ENCODE data around the gene FAM90A26. TPM values are rescaled to one million over a fixed set of nuclear protein-coding genes. Genes with fewer than 3 reads are reported as not detected.

Gene FAM90A26
- total RNA-seq, 4 donors from 2014 or later = not detected

Other genes starting within 250 kb of the FAM90A26 start
- gene USP17L10, start 40.2 kb downstream of the FAM90A26 start, total RNA-seq = not detected
- not detected for gene USP17L11, start 45.0 kb downstream of the FAM90A26 start, total RNA-seq
- not detected for gene USP17L12, start 49.7 kb downstream of the FAM90A26 start, total RNA-seq
- not detected for gene USP17L13, start 54.5 kb downstream of the FAM90A26 start, total RNA-seq
- not detected for gene USP17L15, start 64.0 kb downstream of the FAM90A26 start, total RNA-seq
- not detected for gene USP17L17, start 73.5 kb downstream of the FAM90A26 start, total RNA-seq
- gene USP17L18, start 78.2 kb downstream of the FAM90A26 start, total RNA-seq = not detected
- not detected for gene USP17L19, start 83.0 kb downstream of the FAM90A26 start, total RNA-seq
- not detected for gene USP17L20, start 87.7 kb downstream of the FAM90A26 start, total RNA-seq
- gene USP17L21, start 92.5 kb downstream of the FAM90A26 start, total RNA-seq = not detected
- gene USP17L22, start 97.2 kb downstream of the FAM90A26 start, total RNA-seq = not detected
- gene USP17L24, start 154.8 kb downstream of the FAM90A26 start, total RNA-seq = not detected
- not detected for gene USP17L25, start 159.5 kb downstream of the FAM90A26 start, total RNA-seq
- gene USP17L26, start 164.2 kb downstream of the FAM90A26 start, total RNA-seq = not detected
- gene USP17L5, start 169.0 kb downstream of the FAM90A26 start, total RNA-seq = not detected
- not detected for gene USP17L27, start 173.7 kb downstream of the FAM90A26 start, total RNA-seq
- gene USP17L28, start 178.5 kb downstream of the FAM90A26 start, total RNA-seq = not detected
- gene USP17L29, start 183.2 kb downstream of the FAM90A26 start, total RNA-seq = not detected
- not detected for gene USP17L30, start 192.7 kb downstream of the FAM90A26 start, total RNA-seq